HG03469 (cell line): ENCODE data around the gene SCRT2.

ENCODE experiments used
- ATAC-seq: cut with Tn5 transposase; IDR thresholded peaks from one replicate; pipeline ENCODE4 v1.9.1; 2021; ENCODE audit warnings: mild to moderate bottlenecking, moderate library complexity, moderate number of reproducible peaks; ENCODE audit not compliant: unreplicated experiment

SCRT2 gene

DNA sequence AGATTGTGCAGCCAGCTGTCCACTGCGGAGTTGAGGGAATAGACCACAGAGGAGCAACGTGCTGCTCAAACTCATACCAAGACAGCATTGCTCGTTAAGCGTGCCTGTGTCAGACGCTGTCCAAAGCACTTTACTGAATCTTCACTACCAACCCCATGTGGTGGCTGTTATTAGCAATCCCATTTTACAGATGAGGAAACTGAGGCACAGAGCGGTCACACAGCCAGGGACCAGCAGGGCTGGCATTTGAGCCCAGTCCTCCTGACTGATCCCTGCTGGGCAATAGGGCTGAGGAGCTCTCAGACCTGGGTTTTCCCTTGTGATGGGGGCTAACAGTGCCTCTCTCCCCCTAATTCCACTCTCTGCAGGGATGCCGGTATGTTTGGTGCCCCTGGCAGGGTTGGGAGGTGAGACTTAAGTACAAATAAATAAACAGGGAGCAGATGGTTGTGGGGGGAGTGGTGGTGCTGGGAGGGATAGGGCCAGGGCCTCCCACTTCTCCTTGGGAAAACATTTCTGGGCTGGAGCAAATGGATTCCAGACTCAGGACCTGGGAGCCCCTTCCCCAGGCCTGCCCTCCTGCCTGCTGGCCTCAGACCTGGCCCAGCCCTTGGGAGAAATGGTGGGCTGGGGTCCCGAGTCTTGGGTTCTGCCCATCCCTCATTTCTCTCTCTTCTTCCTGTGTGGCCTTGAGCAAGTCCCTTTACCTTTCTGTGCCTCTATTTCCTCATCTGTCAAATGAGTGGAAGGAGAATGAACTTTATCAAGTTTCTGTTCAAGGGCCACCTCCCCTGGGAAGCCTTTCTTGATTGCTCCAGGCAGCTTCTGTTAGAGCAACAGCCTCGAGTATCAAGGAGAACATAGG lies 40.3 kb downstream of the SCRT2 start:
- no peak for ATAC-seq

DNA sequence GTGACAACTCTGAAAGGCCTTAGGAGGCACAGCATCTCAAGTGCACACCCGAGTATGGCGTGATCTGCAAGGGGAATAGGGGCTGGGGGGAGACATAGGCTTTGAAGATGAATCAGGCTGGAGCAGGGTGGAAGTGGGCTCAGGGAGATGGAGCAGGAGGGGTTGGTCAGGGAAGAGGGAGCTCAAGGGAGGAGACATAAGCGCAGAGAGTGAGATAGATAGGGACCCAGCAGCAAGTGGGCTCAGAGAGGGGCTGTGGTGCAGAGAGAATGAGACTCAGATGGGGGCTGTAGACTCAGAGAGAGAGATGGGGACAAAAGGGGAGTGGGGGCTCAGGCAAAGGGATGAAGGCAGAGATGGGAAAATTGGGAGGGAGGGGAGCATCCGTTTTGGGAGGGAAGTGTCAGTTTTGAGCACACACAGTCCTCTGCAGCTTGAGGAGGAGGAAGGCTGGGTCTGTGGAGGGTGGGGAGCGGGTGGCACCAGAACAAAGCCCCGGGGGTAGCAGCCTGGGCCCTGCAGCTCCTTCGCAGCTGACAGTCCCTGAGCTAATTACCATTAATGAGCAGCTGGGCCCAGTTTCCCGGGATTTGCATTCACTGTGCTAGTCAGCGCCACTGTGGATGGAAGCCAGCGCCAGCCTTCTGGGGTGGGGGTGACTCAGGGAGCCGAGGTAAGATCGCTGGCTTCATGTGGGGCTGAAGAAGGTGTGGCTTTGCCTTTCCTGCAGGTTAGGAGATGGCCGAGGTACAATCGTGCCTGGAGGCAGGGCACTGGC lies 41.3 kb downstream of the SCRT2 start:
- ATAC-seq = no peak

DNA sequence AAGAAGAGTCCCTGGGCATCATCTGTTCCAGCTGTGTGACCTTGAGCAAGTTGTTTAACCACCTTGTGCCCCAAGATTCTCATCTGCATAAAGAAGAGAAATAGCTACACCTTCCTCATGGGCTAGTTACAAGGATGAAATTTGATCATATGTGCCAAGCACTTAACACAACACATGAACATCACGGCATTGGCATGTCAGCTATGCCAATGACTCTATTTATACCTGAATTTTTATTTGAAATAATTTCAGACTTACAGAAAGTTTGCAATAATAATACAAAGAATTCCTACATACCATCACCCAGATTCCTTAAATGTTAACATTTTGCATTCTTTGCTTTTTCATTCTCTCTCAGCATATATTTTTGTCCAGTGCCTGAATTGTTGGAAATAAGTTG lies 44.5 kb downstream of the SCRT2 start:
- no peak for ATAC-seq

DNA sequence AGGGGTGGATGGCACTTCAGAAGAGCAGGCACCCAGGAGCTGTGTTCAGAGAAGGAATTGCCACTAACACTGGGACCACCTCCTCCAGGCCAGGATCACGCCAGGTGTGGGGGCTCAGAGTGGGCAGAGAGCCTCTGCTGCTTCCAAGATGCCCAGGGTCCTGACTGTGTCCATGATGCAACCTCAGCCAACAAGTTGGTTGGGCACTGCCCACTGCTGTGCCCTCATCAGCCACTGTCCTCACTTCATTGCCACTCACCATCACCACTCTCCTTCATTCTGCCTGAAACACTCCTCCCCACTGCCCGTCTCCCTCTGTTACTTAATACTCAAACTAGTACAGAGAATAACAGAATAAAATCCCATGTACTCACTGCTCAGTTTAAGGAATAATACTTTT lies 49.0 kb downstream of the SCRT2 start:
- no peak for ATAC-seq

DNA sequence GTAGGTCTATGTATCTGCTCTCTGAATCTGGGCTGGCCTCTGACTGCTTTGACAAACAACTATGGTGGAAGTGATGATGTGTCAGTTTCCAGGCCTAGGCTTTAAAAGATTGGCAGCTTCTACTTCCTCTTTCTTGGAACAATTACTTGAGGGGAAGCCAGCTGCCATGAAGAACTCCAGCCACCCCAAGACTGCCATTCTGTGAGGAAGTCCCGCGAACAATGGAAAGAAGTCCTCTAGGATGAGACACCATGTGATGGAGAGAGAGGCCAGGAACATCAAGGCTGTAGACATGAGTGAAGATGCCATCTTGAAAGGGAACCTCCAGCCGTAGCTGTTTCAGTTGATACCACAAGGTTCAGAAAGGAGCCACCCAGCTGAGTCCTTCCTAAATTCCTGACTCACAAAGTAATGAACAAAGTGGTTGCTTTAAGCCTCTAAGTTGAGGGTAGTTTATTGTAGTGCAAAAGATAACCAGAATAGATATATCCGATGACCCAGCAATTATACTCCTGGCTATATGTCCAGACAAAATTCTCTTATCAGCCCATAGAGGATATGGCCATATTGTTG lies 50.2 kb downstream of the SCRT2 start:
- no peak for ATAC-seq

DNA sequence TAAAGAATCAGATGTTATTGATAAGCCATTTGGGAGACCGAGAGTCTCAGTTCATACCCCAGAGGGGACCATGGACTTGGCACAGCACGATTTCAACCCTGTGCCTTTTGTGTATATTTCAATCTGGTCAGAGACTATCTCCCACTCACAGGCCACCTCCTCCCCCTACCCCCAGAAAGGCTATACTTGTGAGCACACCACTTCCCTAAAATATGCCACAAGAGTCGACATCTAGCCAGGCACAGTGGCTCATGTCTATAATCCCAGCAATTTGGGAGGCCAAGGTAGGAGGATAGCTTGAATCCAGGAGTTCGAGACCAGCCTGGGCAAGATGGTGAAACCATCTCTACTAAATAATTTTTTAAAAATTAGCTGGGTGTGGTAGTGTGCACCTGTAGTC lies 51.9 kb downstream of the SCRT2 start:
- no peak for ATAC-seq

DNA sequence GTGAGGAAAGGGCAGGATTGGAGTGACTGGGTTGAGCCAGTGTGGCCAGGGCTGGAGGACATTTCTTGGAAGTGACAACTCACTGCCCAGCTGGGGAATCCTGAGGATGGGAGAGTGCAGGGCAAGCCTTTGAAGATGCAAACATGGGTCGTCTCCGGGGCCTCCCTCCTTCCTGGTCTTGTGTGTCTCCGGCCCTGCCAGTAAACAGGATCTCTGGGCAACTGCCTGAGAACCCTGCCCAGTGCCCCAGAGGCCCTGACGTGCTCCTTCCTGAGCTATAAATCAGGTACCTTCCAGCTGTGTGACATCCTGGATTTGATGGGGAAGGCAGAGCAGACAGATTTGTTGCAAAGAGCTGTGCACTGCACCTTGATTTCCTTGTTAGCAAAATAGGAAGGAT lies 52.6 kb downstream of the SCRT2 start:
- ATAC-seq = no peak

DNA sequence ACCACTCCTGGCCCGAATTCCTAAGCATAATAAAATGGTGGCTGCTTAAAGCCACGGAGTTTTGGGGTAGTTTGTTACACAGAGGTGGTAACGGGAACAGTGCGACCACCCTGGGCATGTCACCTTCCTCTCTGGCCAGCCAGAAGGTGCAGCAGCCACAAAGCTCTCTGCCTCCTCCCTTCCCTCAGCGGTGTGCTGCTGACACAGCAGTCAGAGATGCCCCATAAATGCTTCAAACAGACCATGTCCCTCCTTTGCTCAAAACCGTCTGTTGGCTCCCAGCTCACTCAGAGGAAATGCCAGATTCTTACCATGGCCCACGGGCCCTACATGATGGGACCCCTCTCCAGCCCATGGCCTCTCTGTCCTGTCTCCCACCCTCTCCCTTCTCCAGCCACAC lies 53.4 kb downstream of the SCRT2 start:
- no peak for ATAC-seq

DNA sequence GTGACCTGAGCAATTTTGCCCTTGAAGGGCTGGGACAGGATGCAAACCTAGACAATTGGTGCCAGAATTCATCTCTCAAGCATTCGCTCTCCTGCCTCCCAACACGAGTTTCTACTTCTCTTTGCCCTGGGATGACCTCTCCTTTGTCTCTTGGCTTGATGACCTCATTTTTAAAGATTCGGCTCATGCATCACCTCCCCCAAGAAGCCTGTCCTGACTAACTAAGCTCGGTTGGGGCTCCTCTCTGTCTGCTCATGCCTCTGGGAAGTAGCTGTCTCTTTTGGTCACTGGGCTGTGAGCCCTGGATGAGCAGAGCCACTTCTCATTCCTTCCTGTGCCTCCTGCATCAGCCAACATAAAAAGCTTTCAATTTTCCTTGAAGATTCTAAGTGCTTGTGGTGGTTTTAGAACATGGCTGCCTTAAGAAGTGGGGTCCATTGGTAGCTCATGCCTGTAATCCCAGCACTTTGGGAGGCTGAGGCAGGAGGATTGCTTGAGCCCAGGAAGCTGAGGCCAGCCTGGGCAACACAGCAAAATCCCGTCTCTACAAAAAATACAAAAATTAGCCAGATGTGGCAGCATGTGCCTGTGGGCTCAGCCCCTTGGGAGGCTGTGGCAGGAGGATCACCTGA lies 54.4 kb downstream of the SCRT2 start:
- no peak for ATAC-seq

DNA sequence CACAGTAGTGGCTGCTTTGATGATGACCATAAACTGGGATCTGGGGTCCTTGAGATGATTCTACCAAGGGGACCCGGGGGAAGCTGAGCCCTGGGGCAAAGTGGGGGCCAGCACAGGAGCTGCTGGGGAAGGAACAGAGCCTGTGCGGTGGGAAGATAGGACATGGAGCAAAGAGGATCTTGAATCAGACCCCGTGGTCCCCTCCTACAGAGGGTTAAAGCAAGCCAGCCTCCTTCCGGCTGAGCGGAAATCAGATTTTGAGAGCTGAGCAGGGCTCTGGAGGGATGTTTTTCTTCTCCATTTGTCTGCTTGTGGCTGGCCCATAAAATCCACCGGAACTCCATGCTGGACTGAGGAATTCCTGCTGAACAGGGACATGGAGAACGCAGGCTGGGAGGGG lies 55.4 kb downstream of the SCRT2 start:
- ATAC-seq = no peak

DNA sequence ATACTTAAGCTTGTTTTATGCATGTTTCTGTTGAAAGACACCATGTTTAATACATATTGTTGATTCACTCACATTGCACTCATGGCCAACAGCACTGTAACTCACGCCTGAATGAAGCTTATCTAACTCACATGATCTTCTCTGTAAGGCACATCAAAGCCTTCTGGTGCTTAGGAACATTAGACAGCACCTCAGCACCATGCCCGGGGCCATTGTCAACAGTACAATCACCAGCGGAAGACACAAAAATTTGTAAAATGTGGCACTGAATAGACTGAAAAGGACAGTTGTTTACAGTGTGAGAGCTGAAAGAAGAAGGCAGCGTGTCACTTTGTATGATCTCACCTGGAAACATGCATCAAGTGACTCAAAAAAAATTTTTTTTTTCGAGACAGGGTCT lies 56.6 kb downstream of the SCRT2 start:
- ATAC-seq = no peak

DNA sequence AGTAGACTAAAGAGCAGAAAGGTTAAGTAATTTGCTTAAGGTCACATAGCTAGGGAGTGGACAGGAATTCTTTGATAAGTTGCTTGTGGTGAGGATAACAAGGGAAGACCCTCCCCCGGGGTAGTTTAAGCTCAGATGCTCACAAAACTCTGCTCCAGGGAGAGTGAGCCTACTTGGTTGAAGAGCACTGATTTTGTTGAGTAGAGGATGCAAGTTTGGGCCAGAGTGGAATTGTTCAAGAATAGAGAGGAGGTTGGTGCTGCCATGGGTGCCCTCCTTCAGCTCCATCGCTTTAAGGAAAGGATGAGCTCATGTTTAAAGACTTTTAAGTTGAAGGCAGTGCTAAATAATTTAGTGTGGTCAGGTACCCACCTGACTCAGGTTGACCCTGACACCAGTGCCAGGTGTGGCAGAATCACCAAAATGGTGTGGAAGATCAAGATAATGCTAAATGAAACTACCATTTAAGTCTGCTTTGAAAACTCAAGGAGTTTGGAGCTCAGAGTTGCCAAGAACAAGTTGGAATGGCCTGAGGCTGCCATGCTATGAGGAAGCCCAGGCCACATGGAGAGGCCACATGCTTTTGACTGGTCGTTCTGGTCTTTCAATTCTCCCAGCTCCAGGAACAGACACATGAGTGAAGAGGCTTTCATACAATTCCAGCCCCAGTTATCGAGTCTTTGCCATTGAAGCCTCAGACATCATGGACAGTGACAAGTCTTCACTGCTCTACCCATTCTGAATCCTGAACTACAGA lies 57.5 kb downstream of the SCRT2 start:
- no peak for ATAC-seq

DNA sequence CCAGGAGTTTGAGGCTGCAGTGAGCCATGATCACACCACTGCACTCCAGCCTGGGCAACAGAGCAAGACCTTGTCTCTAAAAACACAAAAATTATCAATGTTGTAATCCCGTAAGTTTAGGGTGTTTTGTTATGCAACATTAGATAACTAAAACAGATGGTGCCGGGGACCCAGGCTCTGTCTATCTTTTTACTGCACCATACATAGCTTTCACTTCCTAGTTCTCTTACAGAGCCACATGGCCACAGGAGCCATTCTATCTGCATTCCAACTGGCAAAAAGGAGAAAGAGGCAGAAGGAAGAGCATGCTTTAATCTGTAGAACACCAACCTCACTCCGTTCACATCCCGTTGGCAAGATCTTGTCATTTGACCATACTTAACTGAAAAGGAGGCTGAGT lies 60.1 kb downstream of the SCRT2 start:
- ATAC-seq = no peak

DNA sequence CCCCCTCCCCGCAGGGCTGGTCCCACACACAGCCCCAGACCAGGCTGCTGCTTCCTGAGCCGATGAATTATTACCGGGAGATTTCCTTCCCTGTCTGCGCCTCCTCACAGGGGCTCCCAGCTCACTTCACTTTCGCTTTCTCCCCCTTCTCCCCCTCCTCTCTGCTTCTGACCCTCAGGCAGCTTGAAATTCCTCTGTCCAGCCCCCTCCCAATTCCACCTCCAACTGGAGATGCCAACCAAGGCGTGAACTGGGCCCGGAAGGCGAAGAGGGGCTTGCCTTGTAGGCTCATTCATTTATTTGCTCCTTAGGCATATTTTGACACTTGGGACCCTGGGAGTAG lies 63.8 kb downstream of the SCRT2 start:
- no peak for ATAC-seq
